Rectal smooth muscle tissue (tissue), 1 donor: ENCODE results near the gene SLC2A6.

Source experiments
- H3K27ac ChIP-seq: one replicate; pipeline ENCODE4 v1.7.0; 2013; ENCODE audit warnings: low read depth, low read length, inconsistent platforms
- H3K27me3 ChIP-seq: one replicate; pipeline ENCODE4 v1.7.0; 2013; ENCODE audit warnings: low read length; ENCODE audit not compliant: control insufficient read depth, insufficient read depth
- H3K36me3 ChIP-seq: one replicate; pipeline ENCODE4 v1.7.0; 2013; ENCODE audit warnings: low read length; ENCODE audit not compliant: control insufficient read depth, insufficient read depth
- H3K4me1 ChIP-seq: one replicate; pipeline ENCODE4 v1.7.0; 2013; ENCODE audit warnings: low read length; ENCODE audit not compliant: control insufficient read depth, insufficient read depth
- H3K4me3 ChIP-seq: one replicate; pipeline ENCODE4 v1.7.0; 2013; ENCODE audit warnings: low read length
- H3K9ac ChIP-seq: one replicate; pipeline ENCODE4 v1.7.0; 2013; ENCODE audit warnings: low read length

Gene SLC2A6

DNA sequence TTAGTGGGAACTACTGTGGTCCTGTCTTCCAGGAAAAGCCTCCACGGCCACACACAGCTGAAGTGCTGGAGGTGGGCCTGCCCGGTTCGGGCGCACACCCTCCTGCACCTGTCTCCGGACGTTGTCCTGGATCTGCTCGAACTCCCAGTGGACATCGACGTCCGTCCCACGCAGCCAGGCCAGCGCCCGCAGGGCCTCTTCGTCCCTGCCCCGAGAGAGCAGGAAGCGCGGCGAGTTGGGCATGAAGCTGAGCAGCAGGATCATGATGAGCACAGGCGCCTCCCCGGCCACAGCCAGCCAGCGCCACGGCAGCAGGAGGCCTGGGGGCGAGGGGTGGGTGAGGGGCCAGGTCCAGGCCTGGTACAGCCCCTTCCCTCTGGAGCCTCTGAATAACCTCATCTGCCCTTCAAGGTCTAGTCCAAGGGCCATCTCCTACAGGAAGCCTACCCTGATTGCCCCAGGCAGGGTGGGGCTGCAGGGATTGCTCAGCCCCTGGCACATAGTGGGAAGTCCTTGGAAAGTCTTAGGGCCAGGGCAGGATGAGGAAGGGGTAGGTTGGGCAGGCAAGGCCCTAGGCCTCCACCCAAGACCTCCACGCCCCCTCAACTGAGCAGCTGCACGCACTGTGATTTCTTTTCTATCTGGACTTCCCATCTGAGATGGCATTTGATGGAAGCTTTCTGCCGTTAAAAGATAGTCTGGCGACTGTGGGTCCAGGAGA lies 3.4 kb downstream of the SLC2A6 start:
- peaks cover 2% of the 10 kb centered on the region for H3K36me3 ChIP-seq

DNA sequence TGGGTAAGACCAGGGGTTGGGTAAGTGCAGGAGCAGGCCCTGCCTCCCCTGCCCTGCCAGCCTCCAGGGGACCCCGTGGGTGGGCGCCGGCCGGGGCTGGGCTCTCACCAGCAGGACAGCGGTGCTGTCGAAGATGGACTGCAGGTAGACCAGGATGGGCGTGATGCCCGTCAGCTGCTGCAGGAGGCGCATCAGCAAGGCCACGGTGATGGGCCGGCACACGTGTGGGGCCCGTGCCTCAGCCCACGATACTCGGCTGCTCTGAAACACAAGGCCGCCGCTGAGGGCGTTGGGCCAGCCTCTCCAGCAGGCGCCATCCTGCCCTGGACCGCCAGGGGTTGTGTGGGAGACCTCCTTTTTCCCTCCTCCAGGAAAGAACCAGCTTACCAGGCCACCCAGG lies 4.0 kb downstream of the SLC2A6 start:
- H3K9ac ChIP-seq, result no peak overlapping the region
- peaks cover 4% of the 10 kb centered on the region for H3K4me1 ChIP-seq
- H3K27ac ChIP-seq, result no peak overlapping the region
- H3K36me3 ChIP-seq, result peaks cover 2% of the 10 kb centered on the region
- no peak overlapping the region for H3K4me3 ChIP-seq
- H3K27me3 ChIP-seq, result no peaks in the 10 kb centered on the region

More for the DNA sequence above, 3.4 kb downstream of the SLC2A6 start:
- Histone ChIP-seq H3K4me1 (peaks cover 4% of the 10 kb centered on the region), H3K27ac (no peak overlapping the region), H3K9ac (no peak overlapping the region), H3K4me3 (no peak overlapping the region), H3K27me3 (no peaks in the 10 kb centered on the region)

DNA sequence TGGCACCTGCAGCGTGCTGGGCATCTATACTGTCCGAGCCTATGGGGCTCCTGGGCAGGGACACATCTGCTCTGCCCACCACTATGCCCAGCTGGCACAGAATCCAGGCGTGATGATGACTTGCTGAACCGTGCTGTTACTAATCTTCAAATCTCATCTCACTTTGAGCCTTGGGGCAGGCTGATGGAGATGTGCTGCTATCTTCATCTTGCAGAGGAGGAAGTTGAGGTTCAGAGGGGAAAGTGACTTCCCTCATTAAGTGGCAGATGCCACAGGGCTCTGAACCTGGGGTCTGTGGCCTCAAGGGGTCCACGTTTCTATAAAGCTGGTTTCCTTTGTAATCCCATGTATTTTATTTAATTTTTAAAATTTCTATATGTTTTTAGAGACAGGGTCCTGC lies 4.7 kb downstream of the SLC2A6 start:
- H3K4me3 ChIP-seq, result no peak overlapping the region

DNA sequence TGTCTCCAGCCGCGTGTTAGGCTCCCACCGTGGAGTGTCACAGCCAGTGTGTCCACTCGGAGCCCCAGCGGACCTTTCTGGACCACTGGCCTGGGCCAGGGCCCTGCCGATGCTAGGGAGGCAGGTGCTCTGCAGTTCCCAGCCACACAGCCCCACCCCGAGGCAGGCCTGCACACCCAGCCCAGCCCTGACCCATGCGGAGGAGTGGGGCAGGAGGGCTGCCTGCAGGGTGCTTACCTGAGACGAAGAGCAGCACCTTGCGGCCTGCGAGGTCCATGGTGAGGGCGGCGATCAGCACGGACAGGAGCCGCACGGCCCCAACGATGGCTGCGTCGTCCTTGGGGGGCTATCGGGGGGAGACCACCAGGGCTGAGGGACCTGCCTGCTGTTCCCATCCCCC lies 5.2 kb downstream of the SLC2A6 start:
- H3K27me3 ChIP-seq, result no peaks in the 10 kb centered on the region
- H3K4me3 ChIP-seq, result no peak overlapping the region
- H3K36me3 ChIP-seq, result peaks cover 2% of the 10 kb centered on the region
- H3K4me1 ChIP-seq, result peaks cover 4% of the 10 kb centered on the region
- no peak overlapping the region for H3K9ac ChIP-seq
- no peak overlapping the region for H3K27ac ChIP-seq

More for the DNA sequence above, 4.7 kb downstream of the SLC2A6 start:
- Histone ChIP-seq H3K9ac (no peak overlapping the region), H3K4me1 (peaks cover 4% of the 10 kb centered on the region), H3K27ac (no peak overlapping the region), H3K27me3 (no peaks in the 10 kb centered on the region), H3K36me3 (peaks cover 2% of the 10 kb centered on the region)

DNA sequence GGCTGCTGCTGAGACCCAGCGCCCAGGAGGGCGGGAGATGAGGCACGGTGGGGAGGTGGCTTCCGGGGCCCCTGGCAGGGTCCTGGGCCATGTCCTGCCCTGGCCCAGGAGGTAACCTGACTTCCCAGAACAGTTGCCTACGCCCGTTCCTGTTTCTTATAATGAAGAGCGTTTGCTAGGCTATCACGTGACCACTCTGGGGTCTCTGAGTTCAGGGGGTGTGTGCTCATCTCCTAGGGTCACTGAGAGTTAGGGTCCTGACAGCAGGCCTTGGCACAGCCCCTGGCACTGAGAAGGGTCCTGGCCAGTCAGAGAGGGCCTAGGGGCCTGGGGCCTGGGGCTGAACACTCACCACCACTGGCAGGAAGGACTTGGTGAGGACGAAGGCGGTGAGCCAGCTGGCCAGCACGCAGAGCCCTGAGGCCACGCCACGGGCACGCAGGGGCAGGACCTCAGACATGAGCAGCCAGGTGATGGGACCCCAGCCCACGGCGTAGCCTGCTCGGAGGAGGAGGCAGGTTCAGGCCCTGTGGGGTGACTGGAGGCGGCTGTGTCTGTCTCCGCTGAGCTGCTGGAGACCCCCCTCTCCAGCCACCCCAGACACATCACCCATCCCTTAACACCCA lies 6.0 kb downstream of the SLC2A6 start:
- Histone ChIP-seq H3K9ac (no peak overlapping the region), H3K27ac (no peak overlapping the region), H3K36me3 (peaks cover 2% of the 10 kb centered on the region), H3K27me3 (no peaks in the 10 kb centered on the region), H3K4me1 (no peaks in the 10 kb centered on the region), H3K4me3 (no peak overlapping the region)

DNA sequence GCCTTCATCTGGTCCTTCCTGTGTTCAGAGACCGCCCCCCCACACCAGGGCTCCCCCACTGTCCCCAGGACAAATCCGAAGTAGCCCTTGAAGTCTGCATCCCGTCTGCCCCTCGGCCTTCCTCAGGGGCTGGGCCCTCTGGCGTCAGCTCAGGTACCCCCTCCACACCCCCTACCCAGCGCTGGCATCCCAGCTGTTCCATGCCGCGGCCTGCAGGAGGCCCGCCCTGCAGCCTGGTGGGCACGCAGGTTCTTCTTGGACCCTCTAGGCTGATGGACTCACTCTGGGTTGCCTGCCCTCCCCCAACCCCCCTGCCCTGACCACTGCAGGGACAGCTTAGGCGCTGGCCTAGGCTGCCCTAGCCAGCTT lies 6.6 kb downstream of the SLC2A6 start:
- H3K9ac ChIP-seq, result no peak overlapping the region
- no peaks in the 10 kb centered on the region for H3K27me3 ChIP-seq
- peaks cover 2% of the 10 kb centered on the region for H3K36me3 ChIP-seq
- H3K27ac ChIP-seq, result no peak overlapping the region
- H3K4me1 ChIP-seq, result no peaks in the 10 kb centered on the region
- no peak overlapping the region for H3K4me3 ChIP-seq

DNA sequence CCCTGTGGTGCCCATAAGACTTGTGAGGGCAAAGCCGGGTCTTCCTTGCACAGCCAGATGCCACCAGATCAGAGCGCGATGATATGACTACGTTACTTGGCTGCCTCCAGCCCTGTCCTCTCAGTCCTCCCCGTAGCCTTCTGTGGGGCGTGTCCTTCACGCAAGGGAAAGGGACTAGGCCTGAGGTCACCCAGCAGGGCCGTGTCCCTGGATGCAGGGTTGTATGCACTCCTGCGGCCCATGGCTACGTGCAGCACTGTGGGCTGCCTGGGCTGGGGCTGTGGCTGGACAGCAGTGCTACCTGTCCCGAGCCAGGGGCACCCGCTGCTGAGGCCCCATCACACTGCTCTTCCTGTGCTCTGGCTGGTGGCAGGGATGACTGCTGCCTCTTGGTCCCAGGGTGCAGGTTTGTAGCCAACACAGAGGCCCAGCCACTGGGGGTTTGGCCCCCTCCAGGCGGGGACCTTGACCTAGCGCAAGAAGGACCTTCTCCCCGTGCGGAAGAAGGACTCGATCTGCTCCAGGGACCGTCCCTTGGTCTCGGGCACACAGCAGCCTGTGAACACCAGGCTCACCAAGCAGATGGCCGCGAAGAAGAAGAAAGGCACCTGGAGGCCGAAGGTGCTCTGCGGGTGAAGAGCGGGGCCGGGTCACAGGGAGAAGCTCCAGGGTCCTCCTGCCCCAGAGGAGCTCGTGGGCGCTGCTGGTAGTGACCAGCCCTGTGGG lies 7.2 kb downstream of the SLC2A6 start:
- H3K4me1 ChIP-seq, result no peaks in the 10 kb centered on the region
- no peaks in the 10 kb centered on the region for H3K27me3 ChIP-seq
- no peak overlapping the region for H3K9ac ChIP-seq
- peaks cover 5% of the 10 kb centered on the region for H3K36me3 ChIP-seq
- no peak overlapping the region for H3K4me3 ChIP-seq
- no peak overlapping the region for H3K27ac ChIP-seq

DNA sequence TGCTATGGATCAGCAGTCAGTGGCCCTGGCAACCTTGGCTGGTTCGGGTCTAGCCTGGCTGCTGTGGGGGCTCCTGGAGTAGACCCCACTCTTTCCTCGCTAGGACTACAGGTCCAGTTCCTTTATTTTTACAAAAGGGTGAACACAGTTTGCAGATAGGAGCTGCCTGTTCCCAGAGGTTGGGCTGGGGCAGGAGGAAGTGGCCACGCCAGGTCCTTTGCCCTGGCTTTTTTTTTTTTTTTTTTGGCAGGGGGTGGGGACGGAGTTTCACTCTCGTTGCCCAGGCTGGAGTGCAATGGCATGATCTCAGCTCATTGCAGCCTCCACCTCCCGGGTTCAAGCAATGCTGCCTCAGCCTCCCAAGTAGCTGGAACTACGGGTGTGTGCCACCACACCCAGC lies 7.9 kb downstream of the SLC2A6 start:
- Histone ChIP-seq H3K36me3 (peaks cover 5% of the 10 kb centered on the region), H3K27ac (no peak overlapping the region), H3K4me1 (no peaks in the 10 kb centered on the region), H3K9ac (no peak overlapping the region), H3K27me3 (no peaks in the 10 kb centered on the region), H3K4me3 (no peak overlapping the region)

DNA sequence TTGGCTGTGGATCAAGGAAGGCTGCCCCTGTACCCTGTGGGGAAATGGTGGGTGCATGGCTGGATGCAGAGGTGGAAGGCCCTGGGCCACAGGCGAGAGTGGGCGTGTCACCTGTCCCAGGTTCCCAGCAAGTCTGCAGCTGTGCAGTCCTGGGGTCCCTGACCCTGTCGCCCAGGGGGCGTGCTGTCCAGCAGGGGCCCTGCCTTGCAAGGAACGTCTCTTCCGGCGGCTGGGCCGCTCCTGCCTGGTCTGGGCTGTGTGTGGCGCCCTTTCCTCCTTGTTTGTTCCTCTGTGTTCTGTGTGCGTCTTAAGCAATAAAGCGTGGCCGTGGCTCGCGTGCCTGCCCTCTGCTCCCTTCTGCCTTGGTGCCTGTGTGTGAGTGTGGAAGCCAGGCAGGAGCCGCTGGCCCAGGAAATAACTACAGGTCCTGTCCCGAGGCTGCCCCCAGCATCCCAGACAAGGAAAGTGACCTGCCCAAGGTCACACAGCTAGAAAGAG lies 8.4 kb downstream of the SLC2A6 start:
- Histone ChIP-seq H3K27ac (no peak overlapping the region), H3K27me3 (no peaks in the 10 kb centered on the region), H3K9ac (no peak overlapping the region), H3K4me1 (no peaks in the 10 kb centered on the region), H3K4me3 (no peak overlapping the region), H3K36me3 (peaks cover 5% of the 10 kb centered on the region)

DNA sequence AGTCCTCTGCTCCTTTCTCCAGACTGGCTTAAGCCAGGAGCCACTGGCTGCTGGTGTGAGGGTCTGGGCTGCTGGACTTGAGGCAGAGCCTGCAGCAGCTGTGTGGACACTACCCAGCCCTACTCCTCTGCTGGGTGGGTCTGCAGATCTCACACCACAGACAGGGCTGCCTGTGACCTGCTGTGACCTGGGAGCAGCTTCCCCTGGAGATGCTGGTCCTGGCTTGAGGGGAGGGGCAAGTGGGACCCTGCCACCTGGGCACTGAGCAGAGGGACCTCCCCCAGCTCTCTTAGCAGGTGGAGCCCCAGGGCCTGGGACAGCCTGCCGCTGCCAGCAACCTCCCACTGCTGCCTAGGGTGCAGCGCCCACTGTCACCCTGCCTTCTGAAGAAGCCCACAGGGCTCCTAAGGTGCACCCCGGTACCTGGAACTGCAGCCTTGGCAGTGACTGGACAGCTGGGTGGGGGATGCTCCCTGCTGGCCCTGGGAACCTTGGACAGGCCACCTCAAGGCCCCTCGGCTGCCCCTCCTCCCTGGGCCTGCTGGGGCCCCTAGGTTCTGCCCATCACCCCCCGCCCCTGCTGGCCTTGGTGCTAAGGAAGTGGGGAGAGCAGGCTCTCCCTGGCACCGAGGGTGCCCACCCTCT lies 10.0 kb downstream of the SLC2A6 start:
- H3K9ac ChIP-seq, result no peak overlapping the region
- H3K27me3 ChIP-seq, result no peaks in the 10 kb centered on the region
- no peaks in the 10 kb centered on the region for H3K4me1 ChIP-seq
- no peak overlapping the region for H3K4me3 ChIP-seq
- H3K36me3 ChIP-seq, result peaks cover 3% of the 10 kb centered on the region
- H3K27ac ChIP-seq, result no peak overlapping the region

DNA sequence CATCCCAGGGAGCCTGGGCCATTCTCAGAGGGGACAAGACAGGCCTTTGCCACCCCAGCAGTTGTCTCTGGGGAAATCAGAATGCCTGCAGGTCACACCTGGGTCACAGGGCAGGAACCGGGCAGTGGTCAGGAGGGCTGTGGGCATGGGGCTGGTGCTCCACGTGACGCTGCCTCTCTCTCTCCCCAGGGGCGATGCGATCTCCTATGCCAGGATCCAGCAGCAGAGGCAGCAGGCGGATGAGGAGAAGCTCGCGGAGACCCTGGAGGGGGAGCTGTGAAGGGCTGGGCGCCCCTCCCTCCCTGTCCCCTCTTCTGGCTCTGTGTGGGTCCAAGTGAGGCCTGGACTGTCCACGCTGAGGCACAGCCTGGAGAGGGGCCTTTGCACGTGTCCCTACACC lies 10.5 kb downstream of the SLC2A6 start:
- Histone ChIP-seq H3K4me1 (no peaks in the 10 kb centered on the region), H3K27ac (no peak overlapping the region), H3K9ac (no peak overlapping the region), H3K27me3 (no peaks in the 10 kb centered on the region), H3K4me3 (no peak overlapping the region), H3K36me3 (peaks cover 3% of the 10 kb centered on the region)

DNA sequence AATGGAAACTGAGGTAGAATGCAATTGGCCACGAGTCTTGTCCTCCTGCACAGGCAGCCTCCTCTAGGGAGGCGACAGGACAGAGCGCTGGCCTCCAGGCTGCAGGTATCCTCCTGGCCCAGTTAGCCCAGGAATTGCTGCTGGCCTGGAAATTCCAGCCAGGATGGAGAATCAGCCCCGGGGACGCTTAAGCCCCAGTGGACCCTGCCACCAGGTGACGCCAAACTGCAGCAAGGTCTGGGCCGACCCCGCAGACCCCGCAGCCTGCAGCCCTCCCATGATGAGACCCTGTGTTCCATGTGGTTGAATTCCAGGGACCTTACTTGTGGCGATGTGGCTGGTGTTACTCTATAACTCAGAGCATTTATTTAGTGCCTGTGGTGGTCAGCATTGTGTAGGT lies 11.8 kb downstream of the SLC2A6 start:
- H3K36me3 ChIP-seq, result peaks cover 3% of the 10 kb centered on the region
- no peak overlapping the region for H3K9ac ChIP-seq
- no peak overlapping the region for H3K4me3 ChIP-seq
- H3K27ac ChIP-seq, result no peak overlapping the region
- H3K27me3 ChIP-seq, result no peaks in the 10 kb centered on the region
- no peaks in the 10 kb centered on the region for H3K4me1 ChIP-seq
